Adrenal gland (tissue), 12 donors: Measurements from ENCODE around the gene ABCC4. TPM values are rescaled to one million over a fixed set of nuclear protein-coding genes. Genes with fewer than 3 reads are reported as not detected.

Source experiments
- DNase-seq, 7 donors: peaks; one replicate each; pipeline ENCODE4 v3.0.0-alpha.2; 2019 to 2020
- H3K27ac ChIP-seq, 5 donors: fragments of 200-600 bp; sonication (generic) in 4 of 5; 1 replicate in 3 of 5; 2 replicates in 2 of 5; pipeline versions ENCODE4 v1.5.1 to v1.8.0; 2016 to 2020; ENCODE audit warnings: mild to moderate bottlenecking in 1 of 5
- H3K27me3 ChIP-seq: fragments of 200-600 bp; 2 replicates; pipeline ENCODE4 v1.8.0; 2021
- H3K36me3 ChIP-seq, 2 donors: fragments of 200-600 bp; replicated peaks in 1 of 2; 1 replicate in 1 of 2; 2 replicates in 1 of 2; pipeline versions ENCODE4 v1.5.1 to v1.8.0; 2018 to 2022
- H3K4me1 ChIP-seq, 2 donors: fragments of 200-600 bp; replicated peaks in 1 of 2; 1 replicate in 1 of 2; 2 replicates in 1 of 2; pipeline versions ENCODE4 v1.5.1 to v1.8.0; 2018 to 2021
- H3K4me3 ChIP-seq, 4 donors: fragments of 200-600 bp; sonication (generic) in 3 of 4; one replicate each; pipeline ENCODE4 v1.5.1; 2016 to 2018
- H3K9me3 ChIP-seq, 3 donors: fragments of 200-600 bp; sonication (generic) in 1 of 3; replicated peaks in 1 of 3; 1 replicate in 2 of 3; 2 replicates in 1 of 3; pipeline versions ENCODE4 v1.5.1 to v1.8.0; 2016 to 2021
- POLR2A ChIP-seq, 2 donors: fragments of 450-650 bp; IDR thresholded peaks; one replicate each; pipeline ENCODE4 v1.6.1; 2017; ENCODE audit warnings: antibody characterized with exemption in 2 of 2, mild to moderate bottlenecking in 2 of 2, moderate library complexity in 1 of 2
- WGBS, 4 donors: extraction: QIAGEN DNeasy Blood & Tissue Kit in 2 of 4; methylation state at CpG; one replicate each; pipeline versions ENCODE4 v1.1.5 to v1.1.7; 2013 to 2017; 5-methylcytosine and 5-hydroxymethylcytosine counted together
- intact Hi-C, 2 donors: fragments of 100-400 bp; cut with DNase I; formaldehyde crosslinking; loops; one replicate each; pipeline versions ENCODE4 v1.14.1 to v1.15.0; 2022 to 2023
- polyA plus RNA-seq, 3 donors: library from polyadenylated mRNA; stranded (reverse); fragments of 200-250 nt in 2 of 3; fragments of 350-450 nt in 1 of 3; fragmentation: Illumina TruSeq in 1 of 3; extraction: RNeasy Lipid Tissue Mini Kit (QIAGEN cat#74804) in 1 of 3; gene quantifications; one replicate each; pipeline ENCODE4 v1.2.3, GENCODE V29; 2013 to 2014
- total RNA-seq, 9 donors: library from RNA; depleted of rRNA in 4 of 9; stranded (reverse); fragments of >200 nt in 4 of 9; fragments of 120-200 nt in 1 of 9; fragmentation: NEBNext Ultra II Directional in 1 of 9; extraction: Animal tissue kit (Norgen Biotek cat#: 25700) in 1 of 9; gene quantifications; one replicate each; pipeline versions ENCODE4 v1.1.0 to v1.2.4, GENCODE V29; 2013 to 2023
- TF ChIP-seq, protein P1 (sequence below), 6 experiments: fragments of 450-650 bp in 4 of 6; fragments of 200-600 bp in 2 of 6; sonication (generic) in 1 of 6; IDR thresholded peaks; 1 replicate in 5 of 6; 2 replicates in 1 of 6; pipeline versions ENCODE4 v1.5.1 to v1.8.0; 2016 to 2021; ENCODE audit warnings: antibody characterized with exemption in 6 of 6, mild to moderate bottlenecking in 2 of 6, moderate library complexity in 1 of 6
- donor health status: healthy with polysubstance abuse.
- donor health status: Bipolar disorder and iron deficiency.
- donor health status: DM: yes; HTN: yes; CAD: no.
- donor health status: DM: no; HTN: no; CAD: no.
- donor health status: DM: no; HTN: no; CAD: no.
- donor health status: DM: yes; HTN: yes; CAD: no.

Gene ABCC4
- total and polyA plus RNA-seq, 12 donors, result 0.56 to 6.6 (median 3.4) TPM

DNA sequence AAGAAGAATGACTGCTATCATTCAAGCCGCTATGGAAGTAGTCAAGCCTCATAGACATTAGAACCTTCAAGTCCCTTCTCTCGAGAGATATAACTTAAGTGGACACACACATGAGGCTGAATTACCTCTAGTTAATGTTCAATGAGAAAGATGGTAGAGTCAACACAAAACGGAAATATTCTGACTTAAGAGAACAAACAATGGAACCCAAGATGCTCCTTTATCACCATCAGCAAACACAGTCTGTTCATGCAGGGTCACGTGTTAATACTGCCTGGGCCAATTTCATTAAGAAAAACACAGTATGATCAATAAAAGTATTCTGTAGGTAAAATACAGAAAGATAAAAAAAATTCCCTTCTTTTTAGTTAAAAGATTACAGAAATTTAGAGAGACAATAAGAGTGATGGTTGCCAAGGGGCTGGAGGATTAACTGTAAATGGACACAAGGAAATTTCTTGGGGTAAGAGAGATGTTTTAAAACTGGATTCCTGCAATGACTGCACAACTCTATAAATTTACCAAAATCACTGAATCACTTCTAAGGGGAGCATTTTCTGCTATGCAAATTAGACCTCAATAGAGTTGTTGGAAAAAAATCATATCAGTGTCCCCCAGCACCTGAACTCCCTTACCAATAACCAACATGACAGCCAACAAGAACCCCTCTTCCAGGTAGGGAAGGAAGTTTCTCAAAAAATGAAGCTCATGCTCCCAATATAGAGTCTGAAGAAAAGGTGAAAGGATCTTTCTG lies 256.6 kb downstream of the ABCC4 start:
- Histone ChIP-seq H3K9me3 (no peaks in the 10 kb centered on the region), H3K4me1 (no peaks in the 10 kb centered on the region), H3K27ac (no peak overlapping the region), H3K4me3 (no peak overlapping the region), H3K36me3 (no peaks in the 10 kb centered on the region), H3K27me3 (no peaks in the 10 kb centered on the region)
- intact Hi-C loops, result no loop called here
- 86 to 92% (median 88%) methylated on average over 4 of the region's 4 CpGs for WGBS, 4 donors
- DNase-seq, result no peak
- TF ChIP-seq, protein P1, sequence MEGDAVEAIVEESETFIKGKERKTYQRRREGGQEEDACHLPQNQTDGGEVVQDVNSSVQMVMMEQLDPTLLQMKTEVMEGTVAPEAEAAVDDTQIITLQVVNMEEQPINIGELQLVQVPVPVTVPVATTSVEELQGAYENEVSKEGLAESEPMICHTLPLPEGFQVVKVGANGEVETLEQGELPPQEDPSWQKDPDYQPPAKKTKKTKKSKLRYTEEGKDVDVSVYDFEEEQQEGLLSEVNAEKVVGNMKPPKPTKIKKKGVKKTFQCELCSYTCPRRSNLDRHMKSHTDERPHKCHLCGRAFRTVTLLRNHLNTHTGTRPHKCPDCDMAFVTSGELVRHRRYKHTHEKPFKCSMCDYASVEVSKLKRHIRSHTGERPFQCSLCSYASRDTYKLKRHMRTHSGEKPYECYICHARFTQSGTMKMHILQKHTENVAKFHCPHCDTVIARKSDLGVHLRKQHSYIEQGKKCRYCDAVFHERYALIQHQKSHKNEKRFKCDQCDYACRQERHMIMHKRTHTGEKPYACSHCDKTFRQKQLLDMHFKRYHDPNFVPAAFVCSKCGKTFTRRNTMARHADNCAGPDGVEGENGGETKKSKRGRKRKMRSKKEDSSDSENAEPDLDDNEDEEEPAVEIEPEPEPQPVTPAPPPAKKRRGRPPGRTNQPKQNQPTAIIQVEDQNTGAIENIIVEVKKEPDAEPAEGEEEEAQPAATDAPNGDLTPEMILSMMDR (IDR thresholded peaks at IDR 0.05), result no peak
- TF ChIP-seq POLR2A (IDR thresholded peaks at IDR 0.05), result no peak

DNA sequence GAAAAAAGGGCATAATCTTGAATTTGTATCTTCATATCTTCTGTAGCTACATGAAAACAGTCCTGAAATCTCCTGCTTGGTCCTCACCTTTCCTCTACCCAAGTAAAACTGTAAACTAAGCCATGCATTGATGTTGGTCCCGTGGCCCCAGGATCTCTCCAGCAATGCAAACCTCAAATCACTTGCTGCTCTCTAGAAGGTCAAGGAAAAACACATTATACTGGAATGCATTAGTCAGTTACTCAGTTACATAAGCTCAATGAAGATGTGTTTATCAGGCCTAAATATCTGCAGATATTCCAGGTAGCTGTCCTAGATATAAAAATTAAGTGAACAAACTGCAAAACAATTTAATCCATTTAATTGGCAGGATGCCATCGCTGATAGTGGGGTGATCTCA lies 261.8 kb downstream of the ABCC4 start:
- no peak for TF ChIP-seq POLR2A (IDR thresholded peaks at IDR 0.05)
- TF ChIP-seq, protein P1 (IDR thresholded peaks at IDR 0.05), result no peak
- Histone ChIP-seq H3K27me3 (no peaks in the 10 kb centered on the region), H3K4me3 (no peak overlapping the region), H3K4me1 (no peaks in the 10 kb centered on the region), H3K27ac (peak overlapping the region in 1 of 5 donors; percentile 38), H3K9me3 (no peaks in the 10 kb centered on the region), H3K36me3 (no peaks in the 10 kb centered on the region)
- DNase-seq, result no peak
- WGBS, 4 donors, result 48 to 62% (median 57%) methylated on average over 2 of the region's 2 CpGs
- intact Hi-C loops, result no loop called here

DNA sequence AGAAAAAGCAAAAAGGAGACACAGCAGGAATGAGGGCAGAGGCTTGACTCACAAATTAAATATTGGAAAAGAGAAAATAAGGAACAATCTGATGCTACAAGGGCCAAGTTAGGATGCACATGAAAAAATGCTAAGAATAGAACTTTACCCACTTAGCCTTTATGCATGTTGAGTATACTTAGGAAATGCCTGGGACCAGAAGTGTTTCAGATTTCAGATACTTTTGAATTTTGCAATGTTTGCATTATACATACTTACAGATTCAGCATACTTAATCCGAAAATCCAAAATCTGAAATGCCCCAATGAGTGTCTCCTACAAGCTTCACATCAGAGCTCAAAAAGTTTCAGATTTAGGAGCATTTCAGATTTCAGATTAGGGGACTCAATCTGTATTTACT lies 262.3 kb downstream of the ABCC4 start:
- no peak overlapping the region for H3K4me3 ChIP-seq
- no peaks in the 10 kb centered on the region for H3K36me3 ChIP-seq
- H3K4me1 ChIP-seq, result no peaks in the 10 kb centered on the region
- H3K27ac ChIP-seq, result no peak overlapping the region
- TF ChIP-seq, protein P1 (IDR thresholded peaks at IDR 0.05), result no peak
- no peak for TF ChIP-seq POLR2A (IDR thresholded peaks at IDR 0.05)
- DNase-seq, result no peak
- intact Hi-C loops, result no loop called here
- no peaks in the 10 kb centered on the region for H3K9me3 ChIP-seq
- WGBS, 4 donors, result 88 to 98% (median 96%) methylated on average over 1 of the region's 1 CpG
- H3K27me3 ChIP-seq, result no peaks in the 10 kb centered on the region

DNA sequence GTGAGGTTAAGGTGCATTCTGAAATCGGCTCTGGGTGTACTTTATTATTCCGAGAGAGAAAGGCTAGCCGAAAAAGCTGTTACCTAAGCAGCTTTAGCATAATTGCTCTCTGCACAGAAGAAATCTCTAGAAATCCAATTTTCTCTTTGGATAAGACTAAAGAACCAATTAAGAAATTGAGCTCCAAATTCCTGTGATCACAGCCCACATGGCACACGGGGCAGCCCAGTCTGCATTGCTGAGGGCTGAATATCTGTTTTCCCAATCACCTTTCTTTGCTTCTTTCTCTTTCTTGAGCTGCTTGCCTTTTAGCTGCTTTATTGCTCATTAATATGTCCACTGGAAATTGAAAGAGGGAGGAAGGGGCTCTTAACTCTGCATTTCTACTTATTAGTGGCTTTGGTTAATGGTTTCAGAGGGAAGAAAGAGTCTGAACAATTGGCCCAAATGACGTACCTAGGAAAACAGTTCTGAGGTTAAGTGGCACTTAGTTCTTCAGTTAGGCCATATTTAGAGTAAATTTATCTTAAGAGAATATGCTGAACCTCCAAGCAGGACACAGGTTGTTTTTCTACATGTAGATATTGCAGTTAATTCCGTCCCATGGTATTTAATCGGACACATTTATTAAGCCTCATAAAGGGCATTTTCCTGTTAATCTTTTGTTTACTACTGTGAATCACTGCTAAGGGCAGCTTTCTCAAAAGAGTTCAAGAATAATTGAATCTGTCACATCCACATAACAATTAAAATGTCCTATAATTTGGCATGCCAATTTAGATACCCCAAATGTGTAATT lies 265.7 kb downstream of the ABCC4 start:
- Histone ChIP-seq H3K27ac (no peak overlapping the region), H3K4me3 (no peak overlapping the region), H3K36me3 (no peaks in the 10 kb centered on the region), H3K4me1 (no peaks in the 10 kb centered on the region), H3K27me3 (no peaks in the 10 kb centered on the region), H3K9me3 (no peaks in the 10 kb centered on the region)
- WGBS, 4 donors, result 85 to 88% (median 86%) methylated on average over 7 of the region's 7 CpGs
- TF ChIP-seq POLR2A (IDR thresholded peaks at IDR 0.05), result no peak
- TF ChIP-seq, protein P1 (IDR thresholded peaks at IDR 0.05), result no peak
- no peak for DNase-seq
- intact Hi-C loops, result no loop called here
